NCI-H526 (cell line): Measurements from ENCODE around the gene CCDC192.
"Not testable (repeated sequence)": the region's sequence is repeated elsewhere in the genome, so short reads cannot be mapped to it uniquely, and the experiment has no call there.

Source experiments
- DNase-seq, 2 experiments: peaks; one replicate each; lab custom pipeline; 2025; lab: John Stamatoyannopoulos, UW

The CCDC192 gene

DNA sequence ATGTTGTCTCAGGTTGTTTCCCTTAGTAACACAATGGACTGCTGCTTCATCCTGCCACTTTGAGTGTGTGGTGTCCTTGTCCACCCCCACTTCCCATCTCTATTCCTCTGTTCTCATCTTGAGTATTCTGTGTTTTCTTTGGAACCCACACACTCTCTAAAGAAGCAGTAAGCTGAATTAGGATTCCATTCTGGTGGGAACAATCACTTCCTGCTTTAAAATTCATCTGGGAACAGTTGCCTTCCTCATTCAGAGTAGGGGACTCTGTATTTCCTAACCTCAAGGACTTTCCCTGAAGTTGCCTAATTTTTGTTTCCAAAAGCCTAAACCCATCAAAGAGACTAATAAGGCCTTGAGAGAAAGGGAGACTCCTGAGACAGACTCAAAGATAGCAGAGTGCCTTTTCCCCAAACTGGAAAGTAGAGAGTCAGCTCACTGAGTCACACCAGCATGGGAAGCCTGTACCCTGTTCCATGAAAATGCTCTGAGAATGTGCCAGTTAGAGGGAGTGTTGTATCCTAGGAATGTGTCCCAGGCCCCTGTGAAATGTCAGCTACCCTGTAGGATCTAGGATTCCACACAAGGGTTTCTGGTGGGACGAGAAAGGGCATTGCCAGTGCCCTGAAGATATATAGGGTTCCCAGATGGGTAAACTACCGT lies 63.6 kb downstream of the CCDC192 start:
- no peak for DNase-seq

DNA sequence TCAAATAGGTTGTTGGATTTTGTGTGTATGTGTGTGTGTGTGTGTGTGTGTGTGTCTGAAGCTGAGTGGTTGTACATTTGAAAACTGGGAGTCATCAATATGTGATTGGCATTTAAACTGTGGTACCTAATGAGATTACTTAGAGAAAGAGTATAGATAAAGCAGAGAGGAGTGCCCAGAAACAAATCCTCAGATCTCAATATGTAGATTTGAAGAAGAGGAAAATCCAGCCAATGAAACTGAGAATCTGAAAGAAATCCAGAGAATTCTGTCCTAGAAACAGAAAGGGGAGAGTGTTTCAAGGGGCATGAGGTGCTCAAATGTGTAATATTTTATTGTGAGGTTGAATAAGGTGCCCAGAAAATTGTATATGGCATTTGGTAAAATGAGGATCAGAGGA lies 66.2 kb downstream of the CCDC192 start:
- DNase-seq, result no peak

DNA sequence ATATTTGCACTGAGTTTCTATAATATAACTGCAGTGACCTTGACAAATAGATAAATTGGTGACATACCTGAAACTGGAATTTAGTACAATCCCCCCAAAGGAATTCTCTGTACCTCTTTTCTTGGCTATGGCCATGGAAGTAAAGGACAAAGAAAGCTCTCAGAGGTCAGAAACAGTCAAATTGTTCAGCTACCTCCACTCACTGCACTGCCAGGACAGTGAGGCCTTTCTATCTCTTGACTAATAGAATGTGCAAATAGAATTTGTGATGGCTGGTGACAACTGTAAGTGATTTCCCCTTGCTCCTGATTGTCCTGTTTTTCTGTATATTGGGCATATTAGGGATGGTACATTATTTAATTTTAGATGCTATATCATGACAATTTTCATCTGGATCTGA lies 67.1 kb downstream of the CCDC192 start:
- DNase-seq, result no peak

DNA sequence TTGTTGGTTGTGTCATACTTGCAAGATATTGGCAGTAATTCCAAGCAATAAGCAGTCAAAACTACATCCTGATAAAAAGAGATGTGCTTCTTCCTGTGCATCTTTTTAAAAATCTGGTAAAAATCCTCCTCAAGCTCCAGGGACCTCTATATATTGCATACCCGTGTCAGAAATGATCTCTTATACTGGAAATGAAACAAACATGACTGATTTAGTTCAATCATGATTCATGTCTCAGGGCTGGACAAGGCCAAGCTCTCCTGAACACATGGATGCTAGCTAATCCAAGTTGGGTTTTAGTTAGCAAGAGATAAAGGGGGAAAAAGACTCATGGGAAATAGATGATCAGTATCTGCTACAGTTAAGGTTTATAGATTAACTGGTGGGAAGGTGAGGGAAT lies 69.3 kb downstream of the CCDC192 start:
- DNase-seq, result no peak

DNA sequence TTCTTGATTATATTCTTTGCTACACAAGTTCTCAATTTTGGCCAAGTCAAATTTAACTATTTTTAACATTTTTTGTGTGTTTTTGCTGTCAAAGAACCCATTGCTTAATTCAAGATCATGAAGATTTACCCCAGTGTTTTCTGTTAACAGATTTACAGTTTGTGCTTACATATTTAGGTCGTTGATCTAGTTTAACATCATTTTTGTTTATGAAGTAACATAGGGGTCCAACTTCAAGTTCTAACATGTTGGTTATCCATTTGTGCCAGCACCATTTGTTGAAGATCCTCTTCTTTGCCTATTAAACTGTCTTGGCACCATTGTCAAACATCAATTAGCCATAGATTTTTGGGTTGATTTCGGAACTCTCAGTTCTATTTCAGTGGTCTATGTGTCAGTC lies 71.0 kb downstream of the CCDC192 start:
- no peak for DNase-seq

DNA sequence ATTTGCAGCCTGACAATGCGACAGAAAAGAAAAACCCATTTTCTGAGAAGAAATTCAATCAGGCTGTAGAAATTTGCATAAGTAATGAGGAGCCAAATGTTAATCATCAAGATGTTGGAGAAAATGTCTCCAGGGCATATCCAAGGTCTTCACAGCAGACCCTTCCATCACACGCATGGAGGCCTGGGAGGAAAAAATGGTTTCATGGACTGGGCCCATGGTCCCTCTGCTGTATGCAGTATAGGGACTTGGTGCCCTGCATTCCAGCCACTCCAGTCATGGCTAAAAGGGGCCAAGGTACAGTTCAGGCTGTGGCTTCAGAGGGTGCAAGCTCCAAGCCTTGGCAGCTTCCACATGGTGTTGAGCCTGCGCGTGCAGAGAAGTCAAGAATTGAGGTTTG lies 73.3 kb downstream of the CCDC192 start:
- no peak for DNase-seq

DNA sequence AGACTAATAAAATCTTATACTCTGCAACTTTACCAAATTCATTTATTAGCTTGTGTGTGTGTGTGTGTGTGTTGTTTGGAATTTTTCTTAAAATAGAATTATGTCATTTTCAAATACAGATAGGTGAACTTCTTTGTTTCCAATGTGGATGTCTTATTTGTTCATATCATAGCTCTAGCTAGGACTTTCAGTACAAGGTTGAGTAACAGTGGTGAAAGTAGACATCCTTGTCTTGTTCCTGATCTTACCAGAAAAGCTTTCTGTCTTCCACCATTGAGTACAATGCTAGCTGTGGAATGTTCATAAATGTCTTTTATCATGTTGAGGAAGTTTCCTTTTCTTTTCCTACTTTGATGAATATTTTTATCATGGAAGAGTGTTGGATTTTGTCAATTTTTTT lies 74.8 kb downstream of the CCDC192 start:
- no peak for DNase-seq

DNA sequence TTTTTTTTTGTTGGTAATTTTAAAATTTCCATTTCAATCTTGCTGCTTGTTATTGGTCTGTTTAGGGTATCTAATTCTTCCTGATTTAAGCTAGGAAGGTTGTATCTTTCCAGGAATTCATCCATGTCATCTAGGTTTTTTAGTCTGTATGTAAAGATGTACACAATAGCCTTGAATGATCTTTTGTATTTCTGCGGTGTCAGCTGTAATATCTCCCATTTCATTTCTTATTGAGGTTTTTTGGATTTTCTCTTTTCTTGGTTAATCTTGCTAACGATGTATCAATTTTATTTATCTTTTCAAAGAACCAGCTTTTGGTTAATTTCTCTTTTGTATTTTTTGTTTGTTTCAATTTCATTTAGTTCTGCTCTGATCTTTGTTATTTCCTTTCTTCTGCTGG lies 79.3 kb downstream of the CCDC192 start:
- DNase-seq, result not testable (repeated sequence)

DNA sequence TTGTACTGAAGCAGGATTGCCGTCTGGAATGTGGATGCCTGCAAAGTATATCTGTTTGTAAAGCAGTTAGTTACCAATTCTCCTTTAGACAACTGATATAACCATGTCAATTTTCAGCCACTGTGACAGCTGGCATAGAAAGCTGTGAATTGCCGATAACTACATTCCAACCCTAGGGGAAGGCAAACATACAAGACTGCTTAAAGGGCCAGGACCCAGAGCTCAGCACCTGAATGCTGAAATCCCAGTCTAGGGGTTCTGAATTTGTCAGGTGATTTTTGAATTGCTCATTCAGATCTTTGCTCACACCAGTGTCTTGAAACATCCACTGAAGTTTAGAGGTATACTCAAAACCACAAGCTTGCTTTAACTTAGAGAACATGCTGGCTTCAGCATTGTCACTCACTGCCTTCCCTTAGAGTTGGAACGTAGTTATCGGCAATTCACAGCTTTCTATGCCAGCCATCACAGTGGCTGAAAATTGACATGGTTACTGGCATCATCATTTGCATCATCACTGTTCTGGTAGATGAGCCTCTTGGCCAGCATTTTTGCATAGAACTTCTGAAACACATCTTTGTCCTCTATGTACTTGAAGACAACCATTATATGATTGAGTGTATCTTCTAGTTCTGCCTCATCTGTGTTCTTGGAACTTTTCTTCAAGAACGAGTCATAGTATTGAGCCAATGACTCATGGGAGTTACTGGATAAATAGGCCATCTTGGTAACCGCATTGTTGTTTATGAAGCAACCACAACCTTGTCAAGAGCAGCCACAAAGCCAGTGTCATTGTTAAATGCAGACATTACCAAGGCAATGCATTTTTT lies 82.1 kb downstream of the CCDC192 start:
- DNase-seq, result peak; percentile 5 to 26

DNA sequence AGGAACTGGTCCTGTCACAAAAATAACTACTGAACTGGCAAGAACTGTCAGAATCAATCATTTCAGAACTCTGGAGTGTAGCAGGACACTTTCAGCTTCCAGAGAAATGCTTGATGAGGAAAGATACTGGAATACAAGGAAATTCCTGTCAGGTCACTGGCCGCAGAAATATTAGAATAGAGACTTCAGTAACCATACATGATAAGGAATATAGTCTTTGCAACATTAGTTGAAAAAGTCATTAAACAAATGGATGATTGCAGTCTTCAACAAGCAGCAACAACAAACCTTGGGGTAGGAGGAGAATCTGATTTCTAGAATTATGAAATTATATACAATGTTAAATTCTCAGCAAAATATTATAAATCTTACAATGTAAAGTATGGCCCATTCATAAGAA lies 88.2 kb downstream of the CCDC192 start:
- no peak for DNase-seq

DNA sequence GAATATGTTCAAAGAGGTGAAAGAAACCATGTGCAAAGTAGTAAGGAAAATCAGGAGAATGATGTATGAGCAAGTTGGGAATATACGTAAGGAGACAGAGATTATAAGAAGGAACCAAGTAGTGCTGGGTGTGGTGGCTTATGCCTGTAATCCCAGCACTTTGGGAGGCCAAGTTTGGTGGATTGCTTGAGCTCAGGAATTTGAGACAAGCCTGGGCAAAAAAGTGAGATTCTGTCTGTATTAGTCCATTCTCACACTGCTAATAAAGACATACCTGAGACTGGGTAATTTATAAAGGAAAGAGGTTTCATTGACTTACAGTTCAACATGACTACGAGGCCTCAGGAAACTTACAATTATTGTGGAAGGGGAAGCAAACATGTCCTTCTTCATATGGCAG lies 88.7 kb downstream of the CCDC192 start:
- DNase-seq, result not testable (repeated sequence)

DNA sequence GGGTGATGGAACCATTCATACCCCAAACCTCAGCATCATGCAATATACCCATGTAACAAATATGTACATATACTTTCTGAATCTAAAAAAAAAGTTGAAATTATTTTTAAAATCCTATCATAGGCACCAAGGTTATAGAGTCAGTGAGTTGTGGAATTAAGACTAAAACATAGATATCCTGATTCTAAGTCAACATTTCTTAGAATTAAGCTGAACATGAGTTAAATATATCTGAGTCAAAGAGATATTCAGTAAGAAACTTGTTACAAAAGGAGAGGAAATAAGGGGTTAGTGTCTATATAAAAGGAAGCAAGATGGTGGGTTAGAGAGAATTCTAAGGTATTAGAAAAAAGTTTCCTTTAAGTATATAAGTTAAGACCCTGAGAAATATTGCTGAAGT lies 89.9 kb downstream of the CCDC192 start:
- DNase-seq, result no peak

DNA sequence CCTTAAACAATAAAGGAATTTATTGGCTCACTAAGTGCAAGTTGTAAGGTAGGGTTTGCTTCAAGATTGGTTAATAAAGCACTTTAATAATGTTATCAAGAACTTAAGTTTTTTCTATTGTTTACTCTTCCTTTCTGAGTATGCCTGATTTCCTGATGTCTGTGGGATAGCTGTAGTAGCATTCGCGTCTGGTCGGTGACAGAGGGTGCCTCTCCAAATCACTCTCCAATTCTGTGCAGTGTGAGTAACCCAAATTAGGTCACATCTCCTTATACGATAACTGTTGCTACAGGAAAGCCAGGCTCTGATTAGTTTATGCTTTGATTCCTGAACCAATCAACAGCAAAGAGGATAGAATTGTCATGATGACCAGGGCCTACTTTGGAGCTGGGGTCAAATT lies 90.7 kb downstream of the CCDC192 start:
- no peak for DNase-seq

DNA sequence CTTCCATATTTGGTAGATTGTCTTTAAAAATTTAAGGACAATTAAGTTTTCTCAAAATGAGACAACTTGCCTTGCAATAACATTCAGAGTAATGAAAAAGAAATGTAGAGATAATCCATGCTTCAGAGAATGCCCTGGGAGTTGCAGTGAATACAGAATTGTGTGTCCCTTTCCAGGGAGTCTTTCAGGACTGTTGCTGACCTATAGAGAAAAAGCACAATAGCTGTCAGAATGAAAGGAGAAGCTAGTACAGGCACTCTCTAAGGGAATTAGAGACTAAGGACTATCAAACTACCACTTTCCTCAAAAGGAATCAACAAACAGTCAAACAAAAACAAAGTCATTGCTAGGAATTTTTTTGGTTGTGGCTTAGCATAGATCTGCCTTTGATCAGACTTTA lies 93.0 kb downstream of the CCDC192 start:
- DNase-seq, result no peak

DNA sequence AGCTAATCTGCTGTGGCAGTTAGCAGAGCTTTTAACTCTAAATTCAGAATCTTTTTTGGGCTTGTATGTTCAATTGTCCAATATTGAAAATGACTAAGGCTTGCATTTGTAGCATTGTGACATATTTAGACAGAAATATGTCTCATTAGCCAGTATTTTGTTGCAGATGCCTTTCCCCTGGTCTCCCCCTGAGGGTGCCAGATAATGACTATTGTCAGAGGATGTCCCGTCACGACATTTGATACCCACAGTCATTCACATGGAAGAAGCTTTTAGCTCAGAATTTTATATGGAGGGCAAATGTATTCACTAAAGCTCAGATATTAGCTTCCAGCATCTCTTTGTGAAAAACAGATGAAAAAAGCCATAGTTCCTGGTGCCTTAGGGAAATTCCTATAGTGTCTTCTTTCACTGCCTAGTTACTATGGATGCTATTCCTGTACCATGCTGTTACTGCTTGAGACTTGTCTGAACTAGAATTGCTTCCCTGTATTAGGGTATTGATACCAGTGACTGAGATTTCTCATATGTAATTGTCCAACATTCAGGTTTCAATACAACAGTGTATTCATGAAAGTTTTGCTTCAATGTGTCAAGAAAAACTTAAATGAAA lies 96.2 kb downstream of the CCDC192 start:
- DNase-seq, result no peak

DNA sequence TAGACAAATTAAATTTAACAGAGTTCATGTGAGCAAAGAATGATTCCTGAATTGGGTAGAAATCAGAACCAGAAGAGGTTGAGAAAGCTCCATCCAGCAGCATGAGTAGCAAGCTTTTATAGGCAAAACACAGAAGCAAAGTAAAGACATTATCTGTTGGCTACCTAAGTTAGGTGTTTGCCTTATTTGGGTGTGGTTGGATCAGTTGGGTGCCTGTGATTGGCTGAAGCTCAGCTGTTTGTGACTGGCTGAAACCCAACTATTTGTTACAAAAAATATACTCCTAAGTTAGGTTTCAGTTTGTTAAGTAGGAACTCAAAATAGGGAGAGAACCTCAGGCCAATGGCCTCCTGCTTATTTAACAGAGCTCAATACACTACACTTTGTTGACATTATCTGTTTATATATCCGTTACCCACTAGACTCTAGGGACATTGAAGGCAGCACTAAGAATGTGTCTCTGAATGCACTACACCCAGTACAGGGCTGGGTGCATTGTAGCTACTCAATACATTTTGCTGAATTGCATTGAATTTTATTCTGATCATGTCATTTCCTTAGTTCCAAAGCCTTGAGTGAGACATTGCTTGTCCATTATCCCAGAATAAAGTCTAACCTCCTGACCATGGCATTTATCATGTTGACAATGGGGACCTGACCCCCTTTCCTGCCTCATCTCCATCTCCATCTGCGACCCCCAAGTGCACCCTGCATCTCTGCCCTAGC lies 98.7 kb downstream of the CCDC192 start:
- no peak for DNase-seq

DNA sequence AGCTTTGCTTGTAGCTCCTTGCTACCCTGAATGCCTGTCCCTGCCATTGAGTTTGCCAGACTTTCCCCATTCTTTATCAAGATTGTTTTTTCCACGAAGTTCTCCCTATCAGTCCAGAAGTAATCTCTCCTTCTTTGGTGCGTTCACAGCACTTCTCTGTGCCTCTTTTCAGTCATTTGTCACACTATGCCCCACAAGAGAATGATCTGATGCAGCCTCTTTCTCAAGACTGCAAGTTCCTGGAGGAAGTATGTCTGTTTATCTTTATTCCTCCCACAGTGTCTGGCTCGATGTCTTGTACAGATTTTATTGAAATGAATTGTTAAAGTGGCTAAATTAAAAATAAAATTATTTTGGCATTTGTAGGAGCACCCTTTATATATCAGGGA lies 99.3 kb downstream of the CCDC192 start:
- no peak for DNase-seq

DNA sequence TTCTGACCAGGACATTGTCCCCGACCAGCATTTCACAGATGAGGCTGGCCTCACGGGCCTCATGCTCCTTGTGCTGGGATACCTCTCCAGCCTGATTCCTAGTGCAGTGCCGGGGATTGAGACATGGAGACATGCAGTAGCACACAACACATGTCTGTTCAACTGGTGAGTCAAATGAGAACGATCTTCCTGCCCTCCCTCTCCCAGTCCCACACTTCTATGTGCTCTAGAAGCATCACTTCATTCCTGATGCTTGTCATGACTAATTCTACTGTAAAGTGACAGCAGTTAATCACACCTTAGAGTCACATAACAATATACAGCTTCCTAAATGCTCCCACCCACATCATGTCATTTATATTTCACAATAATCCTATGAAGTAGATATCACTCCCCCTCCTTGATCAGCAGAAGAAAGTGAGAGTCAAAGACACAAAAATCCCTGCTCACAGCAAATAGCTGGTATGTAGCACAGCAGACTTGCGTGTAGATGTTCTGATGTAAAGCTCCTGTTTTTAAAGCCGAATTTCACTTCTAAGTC lies 101.8 kb downstream of the CCDC192 start:
- no peak for DNase-seq

DNA sequence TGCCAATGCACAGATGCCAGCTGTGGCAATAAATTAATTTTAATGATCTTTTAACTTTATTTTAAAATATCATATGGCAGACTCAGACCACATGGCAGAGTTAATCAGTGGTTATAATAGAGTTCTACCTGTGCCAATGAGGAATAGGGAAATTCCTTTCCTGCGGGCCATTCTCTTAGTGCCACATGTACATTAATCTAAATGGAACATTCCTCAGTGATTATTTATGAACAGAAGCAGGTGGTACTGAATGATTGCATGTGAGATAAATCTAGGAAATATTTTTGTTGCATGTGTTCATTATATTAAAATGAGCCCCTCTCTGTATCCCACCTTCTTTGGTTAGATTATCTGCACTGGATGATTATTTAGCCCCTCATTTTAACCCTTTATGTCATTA lies 102.3 kb downstream of the CCDC192 start:
- no peak for DNase-seq

DNA sequence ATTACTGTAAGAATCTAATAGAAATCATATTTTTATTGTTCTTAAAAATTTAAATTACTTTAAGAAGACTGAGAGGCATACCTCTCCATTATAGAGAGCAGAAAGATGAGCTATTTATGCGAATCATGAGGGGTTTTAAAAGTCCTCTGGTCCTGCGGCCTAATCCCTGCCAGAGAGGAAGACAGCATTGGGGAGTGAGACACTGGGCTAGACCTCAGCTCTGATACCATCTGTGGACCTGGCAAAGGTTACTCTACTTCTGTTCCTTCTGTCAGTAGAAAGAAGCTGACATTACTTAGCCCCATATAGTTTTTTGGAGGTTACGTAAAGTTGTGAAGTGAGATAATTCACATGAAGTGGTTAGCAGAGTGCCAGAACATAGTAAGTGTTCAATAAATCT lies 103.6 kb downstream of the CCDC192 start:
- DNase-seq, result no peak

DNA sequence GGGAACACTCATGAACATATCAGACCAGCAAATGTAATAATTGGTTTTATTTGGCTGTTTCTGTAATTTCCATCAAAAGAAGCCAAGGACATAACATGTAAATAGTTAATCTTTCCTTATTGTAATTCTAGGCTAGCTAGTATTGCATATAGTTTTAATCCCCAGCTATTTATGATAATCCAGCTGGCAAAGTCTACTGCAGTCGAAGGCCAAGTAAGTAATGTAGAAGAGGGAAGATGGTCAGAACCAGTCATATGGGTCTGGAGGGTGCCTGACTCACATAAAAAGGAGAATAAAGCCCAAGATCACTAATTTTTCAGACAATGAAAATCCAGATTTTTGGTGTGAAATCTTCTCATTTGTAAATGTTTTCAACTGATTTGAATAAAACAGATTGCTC lies 106.3 kb downstream of the CCDC192 start:
- no peak for DNase-seq

DNA sequence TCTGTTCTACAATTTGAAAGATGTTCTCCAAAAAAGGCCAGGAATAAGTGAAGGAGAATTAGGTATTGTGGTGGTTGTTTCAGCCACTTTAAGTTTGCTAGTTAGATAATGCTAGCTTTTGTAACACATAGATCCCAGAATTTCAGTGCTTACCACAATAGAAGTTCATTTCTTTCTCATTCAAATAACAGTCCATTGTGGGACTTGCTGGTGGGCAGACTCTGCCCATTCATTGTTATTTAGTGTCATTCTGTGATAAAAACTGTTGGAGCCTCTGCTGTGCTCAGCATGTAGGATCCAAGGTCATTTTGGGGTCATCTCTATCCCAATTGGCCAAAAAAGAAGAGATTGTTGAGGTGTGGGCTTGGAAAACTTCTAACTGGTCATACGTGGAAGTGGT lies 106.8 kb downstream of the CCDC192 start:
- DNase-seq, result no peak
